Transverse colon (tissue), 3 donors: Measurements from ENCODE around the gene MBOAT1.

Experiments
- CTCF ChIP-seq, 5 experiments: fragments of 200-600 bp in 3 of 5; fragments of 450-650 bp in 2 of 5; sonication (generic) in 3 of 5; IDR thresholded peaks; 1 replicate in 2 of 5; 2 replicates in 3 of 5; pipeline ENCODE4 v1.5.1; 2016 to 2017; ENCODE audit warnings: antibody characterized with exemption in 5 of 5, inconsistent platforms in 3 of 5, mild to moderate bottlenecking in 2 of 5, moderate library complexity in 1 of 5
- EP300 ChIP-seq: sonication (generic); formaldehyde crosslinking; IDR thresholded peaks from one replicate; pipeline ENCODE4 v1.6.1; 2017; ENCODE audit warnings: antibody characterized with exemption, low read depth
- POLR2A ChIP-seq: fragments of 450-650 bp; IDR thresholded peaks from one replicate; pipeline ENCODE4 v1.6.1; 2016; ENCODE audit warnings: antibody characterized with exemption, mild to moderate bottlenecking, moderate library complexity

GRCh38 chr6:20192625-20193024, 19.6 kb downstream of the MBOAT1 start:
- no peak for TF ChIP-seq CTCF (IDR thresholded peaks at IDR 0.05)
- TF ChIP-seq POLR2A, result no peak
- TF ChIP-seq EP300, result no peak
